Lung (tissue), 12 donors: ENCODE results near the gene RRM2. TPM values are rescaled to one million over a fixed set of nuclear protein-coding genes. Genes with fewer than 3 reads are reported as not detected.

Source experiments
- ATAC-seq: fragments of 200-7000 bp; cut with Tn5 transposase; one replicate; pipeline ENCODE4 v1.9.1; 2020; ENCODE audit warnings: moderate number of reproducible peaks; ENCODE audit not compliant: insufficient read depth, low FRiP score
- DNase-seq, 3 donors: peaks; one replicate each; pipeline ENCODE4 v3.0.0-alpha.2; 2013 to 2017
- H3K27ac ChIP-seq, 2 donors: one replicate each; pipeline ENCODE4 v1.5.1; 2013; ENCODE audit warnings: mild to moderate bottlenecking in 2 of 2, moderate library complexity in 2 of 2, control low read depth in 1 of 2, inconsistent platforms in 1 of 2, low read depth in 1 of 2, low read length in 1 of 2
- H3K27me3 ChIP-seq, 3 donors: one replicate each; pipeline ENCODE4 v1.5.1; 2013; ENCODE audit warnings: low read length in 2 of 3; ENCODE audit not compliant: control insufficient read depth in 3 of 3, insufficient read depth in 3 of 3
- H3K36me3 ChIP-seq, 4 donors: one replicate each; pipeline ENCODE4 v1.5.1; 2013; ENCODE audit warnings: low read length in 4 of 4, mild to moderate bottlenecking in 1 of 4, moderate library complexity in 1 of 4; ENCODE audit not compliant: control insufficient read depth in 4 of 4, insufficient read depth in 4 of 4
- H3K4me1 ChIP-seq, 5 donors: one replicate each; pipeline ENCODE4 v1.5.1; 2013; ENCODE audit warnings: low read length in 5 of 5, mild to moderate bottlenecking in 2 of 5, moderate library complexity in 1 of 5; ENCODE audit not compliant: control insufficient read depth in 5 of 5, insufficient read depth in 5 of 5
- H3K4me3 ChIP-seq: one replicate; pipeline ENCODE4 v1.5.1; 2013; ENCODE audit warnings: mild to moderate bottlenecking, control low read depth, moderate library complexity
- H3K9ac ChIP-seq, 2 donors: one replicate each; pipeline ENCODE4 v1.5.1; 2013; ENCODE audit warnings: low read length in 2 of 2, control low read depth in 1 of 2; ENCODE audit not compliant: insufficient read depth in 1 of 2
- H3K9me3 ChIP-seq, 4 donors: one replicate each; pipeline ENCODE4 v1.5.1; 2013; ENCODE audit warnings: low read length in 3 of 4, mild to moderate bottlenecking in 1 of 4, moderate library complexity in 1 of 4; ENCODE audit not compliant: control insufficient read depth in 4 of 4, insufficient read depth in 3 of 4
- CTCF ChIP-seq: IDR thresholded peaks from 2 replicates; pipeline ENCODE4 v1.5.1; 2012; ENCODE audit warnings: mild to moderate bottlenecking; ENCODE audit errors: control extremely low read depth, extremely low read depth
- WGBS, 2 donors: extraction: QIAGEN DNeasy Blood & Tissue Kit; methylation state at CpG; one replicate each; pipeline ENCODE4 v1.1.7; 2013; 5-methylcytosine and 5-hydroxymethylcytosine counted together
- polyA plus RNA-seq, 2 donors: library from polyadenylated mRNA; stranded (reverse); fragments of 200-250 nt; gene quantifications; one replicate each; pipeline ENCODE4 v1.2.1, GENCODE V29; 2013
- total RNA-seq, 2 donors: library from RNA; depleted of rRNA in 1 of 2; stranded (reverse); fragments of >200 nt in 1 of 2; gene quantifications; one replicate each; pipeline ENCODE4 v1.2.1, GENCODE V29; 2014 to 2021
- donor health status: control.
- donor health status: control.
- donor health status: Bipolar disorder and iron deficiency.
- donor health status: healthy.
- donor health status: DM: yes; HTN: yes; CAD: no.

The RRM2 gene
- total and polyA plus RNA-seq, 4 donors: 4.8 to 15.6 (median 5.7) TPM

- Histone ChIP-seq H3K27me3 (no peaks in the 10 kb centered on the region), H3K4me1 (peaks cover 0 to 26% (median 7%) of the 10 kb centered on the region in 5 donors), H3K9ac (no peak overlapping the region), H3K27ac (no peak overlapping the region), H3K36me3 (no peaks in the 10 kb centered on the region), H3K4me3 (no peak overlapping the region), H3K9me3 (no peaks in the 10 kb centered on the region)
- peak; percentile 45 to 63 (median 55) for DNase-seq
- 81 to 89% methylated on average over 18 of the region's 18 CpGs for WGBS, 2 donors
- no peak for ATAC-seq
- TF ChIP-seq CTCF: no peak
Measured at GRCh38 chr2:10162586-10163497, 40.3 kb downstream of the RRM2 start.

DNA sequence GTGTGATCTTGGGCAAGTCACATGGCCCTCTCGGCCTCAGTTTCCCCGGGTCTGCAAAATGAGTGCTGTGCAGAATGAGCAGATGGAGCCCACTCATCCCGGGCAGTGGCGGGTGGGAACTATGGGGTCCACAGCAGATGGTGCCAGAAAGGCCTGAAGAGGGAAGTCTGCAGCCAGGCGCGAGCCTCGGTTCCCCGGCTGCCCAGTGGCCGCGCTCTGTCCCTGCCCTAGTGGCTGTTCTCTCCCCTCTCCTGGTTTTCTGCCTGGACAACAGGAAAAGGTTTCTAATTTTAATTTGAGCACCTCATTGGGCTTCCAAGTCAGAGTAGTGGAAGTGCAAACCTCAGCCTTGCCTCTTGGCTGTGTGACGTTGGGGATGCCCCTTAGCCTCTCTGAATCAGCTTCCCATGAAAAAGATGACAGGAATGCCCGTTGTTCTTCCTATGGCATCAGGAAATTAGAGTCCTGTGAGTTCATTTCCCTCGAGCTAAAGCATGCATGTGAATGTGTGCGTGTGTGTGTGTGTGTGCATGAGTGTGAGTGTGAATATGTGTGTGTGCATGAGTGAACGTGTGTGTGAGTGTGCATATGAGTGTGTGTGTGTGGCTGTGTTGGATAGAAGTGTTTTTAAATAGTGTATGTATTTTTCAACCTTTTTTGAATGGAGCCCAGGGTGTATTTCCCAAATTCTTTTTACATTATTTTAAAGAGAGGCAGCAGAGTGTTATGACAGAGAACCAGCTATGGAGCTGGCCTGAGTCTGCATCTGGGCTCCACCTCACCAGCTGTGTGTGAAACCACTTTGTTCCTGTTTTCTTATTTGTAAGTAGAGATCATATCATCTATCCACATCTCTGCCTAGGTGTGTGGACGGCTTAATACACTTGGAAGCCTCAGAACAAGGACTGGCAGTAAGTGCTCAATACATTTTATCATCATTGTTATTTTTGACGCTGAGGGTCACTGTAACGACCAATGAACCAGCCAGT is 41.3 kb downstream of the RRM2 start:
- Histone ChIP-seq H3K9me3 (no peaks in the 10 kb centered on the region), H3K27me3 (no peaks in the 10 kb centered on the region), H3K4me3 (no peak overlapping the region), H3K27ac (no peak overlapping the region), H3K4me1 (peaks cover 0 to 26% (median 7%) of the 10 kb centered on the region in 5 donors), H3K36me3 (no peaks in the 10 kb centered on the region), H3K9ac (no peak overlapping the region)
- WGBS, 2 donors: 88 to 89% methylated on average over 17 to 18 of the region's 18 CpGs
- ATAC-seq: no peak
- DNase-seq: no peak
- TF ChIP-seq CTCF: no peak

DNA sequence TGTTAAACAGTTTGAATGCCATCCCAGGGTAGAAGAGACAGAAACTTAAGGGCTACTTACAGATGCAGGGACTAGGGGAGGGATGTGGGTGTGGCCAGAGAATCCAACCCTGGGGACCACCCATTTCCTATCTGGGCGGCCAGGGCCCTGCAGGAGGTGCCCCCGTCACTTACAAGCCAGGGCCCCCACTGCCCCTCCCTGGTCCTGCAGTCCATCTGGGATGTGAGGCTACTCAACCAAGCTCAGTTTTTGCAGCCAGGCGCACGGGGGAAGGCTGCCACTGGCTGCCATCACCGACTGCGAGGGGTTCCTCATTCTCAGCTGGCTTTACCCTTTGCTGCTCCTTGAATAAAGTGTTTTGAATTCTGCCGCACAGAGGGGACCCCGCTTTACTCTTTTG is 42.1 kb downstream of the RRM2 start:
- Histone ChIP-seq H3K9me3 (no peaks in the 10 kb centered on the region), H3K36me3 (no peaks in the 10 kb centered on the region), H3K4me3 (no peak overlapping the region), H3K27me3 (no peaks in the 10 kb centered on the region), H3K9ac (no peak overlapping the region), H3K4me1 (peaks cover 0 to 23% (median 7%) of the 10 kb centered on the region in 5 donors), H3K27ac (no peak overlapping the region)
- ATAC-seq (no peak), DNase-seq (no peak)
- WGBS, 2 donors: 90 to 91% methylated on average over 8 of the region's 8 CpGs
- TF ChIP-seq CTCF: no peak
